Bronchial epithelial cell (primary cell): ENCODE measurements around the gene CLDN8. TPM values are rescaled to one million over a fixed set of nuclear protein-coding genes. Genes with fewer than 3 reads are reported as not detected.

ENCODE experiments used
- DNase-seq: peaks from one replicate; pipeline ENCODE4 v3.0.0-alpha.2; 2010; ENCODE audit warnings: low read depth
- FAIRE-seq: peaks from 2 replicates; lab custom pipeline; 2011; peaks lifted over from hg19 to GRCh38; lab: Jason Lieb, UNC
- H3K27me3 ChIP-seq: 2 replicates; pipeline ENCODE4 v1.5.1; 2011; ENCODE audit warnings: low read length; ENCODE audit not compliant: control insufficient read depth, insufficient read depth
- H3K36me3 ChIP-seq: 2 replicates; pipeline ENCODE4 v1.5.1; 2011; ENCODE audit warnings: low read length; ENCODE audit not compliant: control insufficient read depth, insufficient read depth
- H3K4me3 ChIP-seq: 2 replicates; pipeline ENCODE4 v1.5.1; 2011; ENCODE audit warnings: mild to moderate bottlenecking, low read depth, low read length, control low read depth
- total RNA-seq: library from RNA; depleted of rRNA; stranded (reverse); fragments of >200 nt; gene quantifications from 2 replicates; pipeline ENCODE4 v1.2.1, GENCODE V29; 2014
- TF ChIP-seq, protein P1 (sequence below): IDR thresholded peaks from 2 replicates; pipeline ENCODE4 v1.5.1; 2011; ENCODE audit warnings: mild to moderate bottlenecking, moderate library complexity, low read length, control low read depth, inconsistent platforms; ENCODE audit not compliant: insufficient read depth, severe bottlenecking

CLDN8 gene
- total RNA-seq: 0.26 and 0.51 TPM in 2 replicates

DNA sequence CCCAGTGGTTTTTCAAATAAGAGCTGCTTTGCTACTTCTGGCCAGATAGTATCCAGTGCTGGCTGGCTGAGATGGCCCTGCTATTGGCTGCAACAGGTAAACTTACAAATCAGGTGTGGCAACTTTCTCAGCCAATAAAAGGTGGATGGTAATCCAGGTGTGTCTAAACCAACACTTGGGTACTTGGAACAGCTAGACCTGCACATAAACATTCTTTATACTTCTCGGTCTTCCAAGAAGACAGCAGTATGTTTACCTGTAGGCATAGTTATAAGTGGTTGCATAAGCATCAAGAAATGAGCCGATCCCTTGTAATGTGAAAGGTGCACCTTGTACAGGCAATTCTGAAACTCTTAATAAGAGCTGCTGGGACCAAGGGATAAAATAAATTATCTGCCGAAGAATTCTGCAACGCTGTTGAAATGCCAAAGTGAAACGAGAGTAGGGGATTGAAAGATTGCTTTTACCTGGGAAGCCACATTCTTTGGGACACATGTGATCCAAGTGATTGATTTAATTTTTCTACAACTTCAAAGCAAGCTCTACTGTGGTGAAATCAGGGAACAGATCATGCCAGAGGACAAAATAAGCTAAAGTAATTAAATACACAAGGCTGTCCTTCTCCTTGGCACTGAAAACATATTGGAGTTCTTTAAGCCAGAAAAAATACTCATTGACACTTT is at the start of gene CLDN8:
Gene CLDN8, minus strand, starts transcription at position 57 of the 683 bp plus-strand sequence. CDS start 172 bp downstream, outside the sequence.
- Histone ChIP-seq H3K27me3 (no peaks in the 10 kb centered on the region), H3K36me3 (no peaks in the 10 kb centered on the region), H3K4me3 (no peak within 1 kb of the TSS)
- FAIRE-seq: peak; percentile 89
- TF ChIP-seq, protein P1, sequence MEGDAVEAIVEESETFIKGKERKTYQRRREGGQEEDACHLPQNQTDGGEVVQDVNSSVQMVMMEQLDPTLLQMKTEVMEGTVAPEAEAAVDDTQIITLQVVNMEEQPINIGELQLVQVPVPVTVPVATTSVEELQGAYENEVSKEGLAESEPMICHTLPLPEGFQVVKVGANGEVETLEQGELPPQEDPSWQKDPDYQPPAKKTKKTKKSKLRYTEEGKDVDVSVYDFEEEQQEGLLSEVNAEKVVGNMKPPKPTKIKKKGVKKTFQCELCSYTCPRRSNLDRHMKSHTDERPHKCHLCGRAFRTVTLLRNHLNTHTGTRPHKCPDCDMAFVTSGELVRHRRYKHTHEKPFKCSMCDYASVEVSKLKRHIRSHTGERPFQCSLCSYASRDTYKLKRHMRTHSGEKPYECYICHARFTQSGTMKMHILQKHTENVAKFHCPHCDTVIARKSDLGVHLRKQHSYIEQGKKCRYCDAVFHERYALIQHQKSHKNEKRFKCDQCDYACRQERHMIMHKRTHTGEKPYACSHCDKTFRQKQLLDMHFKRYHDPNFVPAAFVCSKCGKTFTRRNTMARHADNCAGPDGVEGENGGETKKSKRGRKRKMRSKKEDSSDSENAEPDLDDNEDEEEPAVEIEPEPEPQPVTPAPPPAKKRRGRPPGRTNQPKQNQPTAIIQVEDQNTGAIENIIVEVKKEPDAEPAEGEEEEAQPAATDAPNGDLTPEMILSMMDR: no peak
- peak; percentile 48 for DNase-seq

DNA sequence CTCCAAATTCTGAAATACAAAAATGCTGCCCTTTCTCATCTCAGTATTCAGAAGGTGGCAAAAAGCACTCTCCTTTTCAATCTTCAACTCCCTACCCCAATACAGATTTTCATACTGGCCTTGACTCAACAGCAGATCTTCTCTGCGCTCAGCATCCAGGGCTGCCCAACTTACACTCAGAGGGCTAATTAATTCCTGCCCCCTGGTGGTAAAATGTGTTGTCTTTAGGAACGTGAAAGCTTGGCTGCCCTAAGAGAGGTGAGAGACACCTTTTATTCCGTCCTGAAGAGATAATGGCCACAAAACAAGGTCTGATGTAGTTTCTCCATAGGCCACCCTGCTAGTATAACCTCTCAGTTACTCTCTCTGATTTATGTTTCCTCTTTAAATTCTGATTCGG is 41.9 kb upstream of the CLDN8 start:
- H3K36me3 ChIP-seq: no peaks in the 10 kb centered on the region
- H3K4me3 ChIP-seq: no peak overlapping the region
- TF ChIP-seq, protein P1: peak; percentile 62
- DNase-seq (peak; percentile 67), FAIRE-seq (no peak)
- no peaks in the 10 kb centered on the region for H3K27me3 ChIP-seq

DNA sequence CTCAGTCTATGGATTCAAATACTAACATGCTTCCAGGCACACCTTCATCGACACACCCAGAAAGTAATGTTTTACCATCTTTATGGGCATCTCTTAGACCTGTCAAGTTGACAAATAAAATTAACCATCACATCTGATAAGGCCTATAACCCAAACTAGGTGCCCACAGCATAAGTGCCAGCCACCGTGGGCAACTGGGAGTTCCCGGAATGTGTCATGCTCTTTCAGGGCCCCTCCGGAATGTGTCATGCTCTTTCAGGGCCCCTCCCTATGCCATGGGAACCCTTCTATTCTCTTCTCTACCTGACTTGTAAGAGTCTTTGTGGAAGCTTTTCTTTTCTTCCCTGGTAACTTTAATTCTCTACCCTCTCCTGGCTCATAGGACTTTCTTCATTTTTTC is 40.2 kb upstream of the CLDN8 start:
- no peaks in the 10 kb centered on the region for H3K36me3 ChIP-seq
- H3K27me3 ChIP-seq: no peaks in the 10 kb centered on the region
- DNase-seq (peak; percentile 59), FAIRE-seq (no peak)
- TF ChIP-seq, protein P1: no peak
- H3K4me3 ChIP-seq: no peak overlapping the region

DNA sequence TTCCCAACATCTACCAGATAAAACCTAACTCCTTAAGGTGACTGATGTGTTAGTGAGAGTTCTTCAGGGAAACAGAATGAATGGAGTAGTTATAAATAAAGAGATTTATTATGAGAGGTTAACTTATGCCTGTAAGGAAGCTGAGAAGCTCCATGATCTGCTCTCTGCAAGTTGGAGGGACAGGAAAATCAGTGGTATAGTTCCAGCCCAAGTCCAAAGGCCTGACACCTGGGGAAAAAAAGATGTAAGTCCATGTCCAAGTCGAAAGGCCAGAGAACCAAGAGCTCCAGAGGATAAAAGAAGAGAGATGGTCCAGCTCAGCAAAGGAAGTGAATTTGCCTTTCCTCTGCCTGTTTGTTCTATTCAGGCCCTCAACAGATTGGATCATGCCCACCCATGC is 39.8 kb upstream of the CLDN8 start:
- FAIRE-seq: no peak
- TF ChIP-seq, protein P1: no peak
- no peak overlapping the region for H3K4me3 ChIP-seq
- H3K27me3 ChIP-seq: no peaks in the 10 kb centered on the region
- no peaks in the 10 kb centered on the region for H3K36me3 ChIP-seq
- no peak for DNase-seq

DNA sequence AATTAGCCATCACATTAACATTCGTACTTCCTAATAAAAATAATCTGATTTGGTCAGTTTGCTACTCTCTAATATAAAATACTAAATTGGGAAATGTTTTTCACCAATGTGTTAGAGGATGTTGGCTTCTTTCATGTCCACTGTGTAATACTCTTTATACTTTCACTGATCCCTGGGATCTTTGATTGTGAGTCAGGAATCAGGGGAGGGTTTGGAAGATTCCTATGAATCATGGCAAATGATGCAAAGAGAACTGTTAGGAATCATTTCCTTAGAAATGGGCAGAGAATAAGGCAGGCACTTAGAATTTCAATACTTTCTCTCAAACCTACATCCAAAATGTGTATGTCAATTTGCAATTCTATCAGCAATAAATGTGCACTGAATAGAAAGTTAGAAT is 35.9 kb upstream of the CLDN8 start:
- TF ChIP-seq, protein P1: no peak
- Histone ChIP-seq H3K4me3 (no peak overlapping the region), H3K36me3 (no peaks in the 10 kb centered on the region), H3K27me3 (no peaks in the 10 kb centered on the region)
- peak; percentile 82 for DNase-seq
- no peak for FAIRE-seq

DNA sequence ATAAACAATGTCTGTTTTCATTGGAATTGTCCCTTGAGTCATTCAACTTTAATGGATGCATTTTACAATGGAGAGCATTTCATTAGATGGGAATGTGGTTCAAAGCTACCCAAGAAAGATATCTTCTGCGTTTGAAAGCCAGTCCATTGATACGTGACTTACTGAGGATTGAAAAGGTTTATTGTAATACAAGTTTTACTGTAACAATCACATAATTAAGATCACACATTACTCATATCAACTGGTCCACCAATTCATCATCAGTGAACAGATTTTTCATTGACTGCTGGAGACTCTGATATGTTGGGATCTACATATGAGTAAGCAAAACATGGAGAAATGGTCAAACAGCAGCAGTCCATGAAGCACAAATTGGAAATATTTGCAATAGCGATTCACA is 34.0 kb upstream of the CLDN8 start:
- TF ChIP-seq, protein P1: no peak
- Histone ChIP-seq H3K36me3 (no peaks in the 10 kb centered on the region), H3K4me3 (no peak overlapping the region), H3K27me3 (no peaks in the 10 kb centered on the region)
- no peak for FAIRE-seq
- DNase-seq: no peak
